ENCODE results near the gene PDZD2.
A peak's percentile ranks its signal among the peaks of the same experiment; 100 is the strongest.
"Not testable (repeated sequence)": the region's sequence is repeated elsewhere in the genome, so short reads cannot be mapped to it uniquely, and the experiment has no call there.

The PDZD2 gene

GRCh38 chr5:31638748-31639418 is at the start of gene PDZD2:
Gene PDZD2 (plus strand): TSS chr5:31639131.
- peak; percentile 43 for TF ChIP-seq CTCF (IDR thresholded peaks at IDR 0.05; ENCODE audit: borderline replicate concordance, control extremely low read depth, extremely low read depth, insufficient read depth, missing control alignments)
- in situ Hi-C loops (cut with MboI; ENCODE audit: low sequenced_read_pairs, unreplicated experiment) = no loop called here
- peak; percentile 84 for DNase-seq (ENCODE audit: low spot score)

- TF ChIP-seq CTCF (IDR thresholded peaks at IDR 0.05; ENCODE audit: borderline replicate concordance, control extremely low read depth, extremely low read depth, insufficient read depth, missing control alignments) = no peak
- no peak for DNase-seq (ENCODE audit: low spot score)
- in situ Hi-C loops (cut with MboI; ENCODE audit: low sequenced_read_pairs, unreplicated experiment) = no loop called here
These were observed 45.3 kb upstream of the PDZD2 start for GRCh38 chr5:31593665-31594064.

- in situ Hi-C loops (cut with MboI; ENCODE audit: low sequenced_read_pairs, unreplicated experiment) = no loop called here
- no peak for TF ChIP-seq CTCF (IDR thresholded peaks at IDR 0.05; ENCODE audit: borderline replicate concordance, control extremely low read depth, extremely low read depth, insufficient read depth, missing control alignments)
- no peak for DNase-seq (ENCODE audit: low spot score)
These were observed 42.6 kb upstream of the PDZD2 start for GRCh38 chr5:31596354-31596753.

- no peak for DNase-seq (ENCODE audit: low spot score)
- no peak for TF ChIP-seq CTCF (IDR thresholded peaks at IDR 0.05; ENCODE audit: borderline replicate concordance, control extremely low read depth, extremely low read depth, insufficient read depth, missing control alignments)
- in situ Hi-C loops (cut with MboI; ENCODE audit: low sequenced_read_pairs, unreplicated experiment) = no loop called here
These were observed 40.0 kb upstream of the PDZD2 start for GRCh38 chr5:31598640-31599611.

- DNase-seq (ENCODE audit: low spot score); in situ Hi-C loops (cut with MboI; ENCODE audit: low sequenced_read_pairs, unreplicated experiment): not testable (repeated sequence)
These were observed 36.6 kb upstream of the PDZD2 start for GRCh38 chr5:31602305-31602704.

- no peak for DNase-seq (ENCODE audit: low spot score)
- in situ Hi-C loops (cut with MboI; ENCODE audit: low sequenced_read_pairs, unreplicated experiment) = no loop called here
- TF ChIP-seq CTCF (IDR thresholded peaks at IDR 0.05; ENCODE audit: borderline replicate concordance, control extremely low read depth, extremely low read depth, insufficient read depth, missing control alignments) = no peak
These were observed 34.7 kb upstream of the PDZD2 start for GRCh38 chr5:31604240-31604639.

GRCh38 chr5:31604644-31605043 is 34.3 kb upstream of the PDZD2 start:
- no peak for TF ChIP-seq CTCF (IDR thresholded peaks at IDR 0.05; ENCODE audit: borderline replicate concordance, control extremely low read depth, extremely low read depth, insufficient read depth, missing control alignments)
- in situ Hi-C loops (cut with MboI; ENCODE audit: low sequenced_read_pairs, unreplicated experiment) = no loop called here
- DNase-seq (ENCODE audit: low spot score) = no peak
